ENCODE results near the gene ELAVL2. TPM values are rescaled to one million over a fixed set of nuclear protein-coding genes. Genes with fewer than 3 reads are reported as not detected.

The ELAVL2 gene
- total RNA-seq, 2 donors from 2014 or later: not detected

GRCh38 chr9:23775549-23775948 is 50.5 kb downstream of the ELAVL2 start:
- Mint-ChIP-seq H3K27me3 (ENCODE audit: low read depth) (no peaks in the 10 kb centered on the region), H3K36me3 (ENCODE audit: insufficient read depth in 2 of 2) (no peaks in the 10 kb centered on the region), H3K9me3 (peaks cover 0 to 5% of the 10 kb centered on the region in 2 donors), H3K4me1 (ENCODE audit: low read depth) (no peaks in the 10 kb centered on the region), H3K27ac (no peak overlapping the region), H3K4me3 (no peak overlapping the region)
- no peak for ATAC-seq (replicated peaks in 1 of 2)
- no peak for DNase-seq

- no peak for ATAC-seq (replicated peaks in 1 of 2)
These were observed 51.8 kb downstream of the ELAVL2 start for GRCh38 chr9:23774266-23774665.

GRCh38 chr9:23772385-23772783 is 53.7 kb downstream of the ELAVL2 start:
- Mint-ChIP-seq H3K4me3 (no peak overlapping the region), H3K9me3 (peaks cover 6% of the 10 kb centered on the region in 2 donors), H3K27ac (no peak overlapping the region), H3K27me3 (ENCODE audit: low read depth) (no peaks in the 10 kb centered on the region), H3K4me1 (ENCODE audit: low read depth) (no peaks in the 10 kb centered on the region), H3K36me3 (ENCODE audit: insufficient read depth in 2 of 2) (no peaks in the 10 kb centered on the region)
- DNase-seq: no peak
- ATAC-seq (replicated peaks in 1 of 2): no peak

More at GRCh38 chr9:23774266-23774665, 51.8 kb downstream of the ELAVL2 start:
- no peak overlapping the region for H3K27ac Mint-ChIP-seq
- H3K4me1 Mint-ChIP-seq (ENCODE audit: low read depth): no peaks in the 10 kb centered on the region
- H3K36me3 Mint-ChIP-seq (ENCODE audit: insufficient read depth in 2 of 2): no peaks in the 10 kb centered on the region
- H3K9me3 Mint-ChIP-seq: peaks cover 0 to 5% of the 10 kb centered on the region in 2 donors
- no peaks in the 10 kb centered on the region for H3K27me3 Mint-ChIP-seq (ENCODE audit: low read depth)
- DNase-seq: no peak
- H3K4me3 Mint-ChIP-seq: no peak overlapping the region

DNA sequence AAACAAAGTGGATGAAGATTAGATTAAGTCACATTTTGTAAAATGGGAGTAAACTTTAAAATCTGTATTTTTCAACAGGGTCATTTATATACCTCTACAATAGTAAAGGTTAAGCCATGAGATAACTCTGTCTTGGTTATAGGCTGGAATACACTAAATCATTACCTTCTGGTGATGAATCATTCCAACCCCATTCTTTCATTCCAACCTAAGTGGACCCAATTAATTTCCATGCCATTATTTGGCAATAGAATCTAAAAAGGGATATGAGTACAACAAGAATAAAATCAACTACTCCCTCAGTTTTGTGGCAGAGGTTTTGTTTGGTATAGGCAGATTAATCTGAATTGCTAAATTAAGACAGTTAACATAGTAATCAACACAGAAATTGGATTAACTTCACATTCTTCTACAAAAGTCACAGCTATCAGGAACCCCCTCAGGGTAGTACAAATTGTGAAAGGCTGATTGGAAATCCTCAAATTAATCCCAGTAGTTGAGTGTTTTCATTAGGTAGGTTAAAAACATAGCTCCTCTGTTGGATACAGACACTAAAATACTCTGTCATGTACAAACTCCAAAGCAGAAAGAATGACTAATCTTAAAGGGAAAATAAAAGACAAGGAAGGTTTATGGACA is 54.2 kb downstream of the ELAVL2 start:
- no peaks in the 10 kb centered on the region for H3K27me3 Mint-ChIP-seq (ENCODE audit: low read depth)
- no peak overlapping the region for H3K27ac Mint-ChIP-seq
- H3K36me3 Mint-ChIP-seq (ENCODE audit: insufficient read depth in 2 of 2): no peaks in the 10 kb centered on the region
- no peaks in the 10 kb centered on the region for H3K4me1 Mint-ChIP-seq (ENCODE audit: low read depth)
- ATAC-seq (replicated peaks in 1 of 2) (no peak), DNase-seq (no peak)
- peaks cover 6% of the 10 kb centered on the region in 2 donors for H3K9me3 Mint-ChIP-seq
- no peak overlapping the region for H3K4me3 Mint-ChIP-seq

DNA sequence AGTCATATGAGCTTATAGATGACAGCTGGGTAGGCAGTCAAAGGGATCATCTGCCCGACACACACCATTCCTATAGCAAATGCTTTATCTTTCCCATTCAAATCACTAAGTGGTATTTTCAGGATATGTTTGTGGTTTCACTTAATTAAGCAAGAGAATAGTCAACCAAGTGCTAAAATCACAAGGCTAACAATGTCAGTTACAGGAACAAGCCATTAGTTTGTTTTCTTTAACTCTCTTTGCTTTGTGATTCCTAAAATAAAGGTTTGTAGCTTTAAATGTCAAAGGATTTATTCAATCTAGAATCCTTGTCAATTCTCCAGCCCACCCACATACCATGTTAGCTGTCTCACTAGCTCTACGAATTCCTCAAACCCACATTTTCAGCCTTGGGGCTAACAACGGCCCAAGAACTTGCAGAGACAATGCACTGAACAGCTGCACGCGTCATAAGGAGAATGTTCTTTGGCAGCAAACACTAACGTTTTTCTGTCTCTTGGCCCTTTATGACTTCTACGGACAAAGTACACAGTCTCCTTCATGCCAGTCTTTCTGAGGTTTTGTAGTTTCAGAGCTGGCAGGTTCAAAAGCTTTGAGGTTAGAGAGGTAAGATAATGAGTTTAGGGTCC is 56.6 kb downstream of the ELAVL2 start:
- no peak for ATAC-seq (replicated peaks in 1 of 2)
- no peak overlapping the region for H3K27ac Mint-ChIP-seq
- H3K27me3 Mint-ChIP-seq (ENCODE audit: low read depth): no peaks in the 10 kb centered on the region
- no peaks in the 10 kb centered on the region for H3K4me1 Mint-ChIP-seq (ENCODE audit: low read depth)
- H3K4me3 Mint-ChIP-seq: no peak overlapping the region
- no peak for DNase-seq
- no peaks in the 10 kb centered on the region for H3K36me3 Mint-ChIP-seq (ENCODE audit: insufficient read depth in 2 of 2)
- H3K9me3 Mint-ChIP-seq: peaks cover 1 to 6% of the 10 kb centered on the region in 2 donors

GRCh38 chr9:23768861-23769260 is 57.2 kb downstream of the ELAVL2 start:
- ATAC-seq (replicated peaks in 1 of 2): no peak
- Mint-ChIP-seq H3K4me1 (ENCODE audit: low read depth) (no peaks in the 10 kb centered on the region), H3K27ac (no peak overlapping the region), H3K27me3 (ENCODE audit: low read depth) (no peaks in the 10 kb centered on the region), H3K4me3 (no peak overlapping the region), H3K36me3 (ENCODE audit: insufficient read depth in 2 of 2) (no peaks in the 10 kb centered on the region), H3K9me3 (peaks cover 1 to 6% of the 10 kb centered on the region in 2 donors)
- no peak for DNase-seq

DNA sequence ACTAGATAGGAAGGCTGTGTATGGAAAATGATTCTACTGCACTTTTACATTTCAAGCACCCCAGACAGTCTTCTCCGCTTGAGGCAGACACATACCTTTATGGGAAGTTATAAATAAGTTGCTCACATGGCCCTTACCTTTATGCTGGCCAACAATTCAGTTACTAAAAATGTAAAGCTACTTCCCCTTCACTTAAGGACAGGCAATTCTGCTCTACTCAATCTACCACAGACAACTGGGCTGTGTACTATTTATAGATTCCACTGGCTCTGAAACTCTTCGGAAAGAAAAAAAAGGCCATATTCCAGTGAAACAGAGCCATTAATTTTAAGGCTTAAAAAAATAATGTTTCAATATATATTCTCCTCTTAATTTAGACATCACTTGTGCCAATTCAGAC is 59.4 kb downstream of the ELAVL2 start:
- Mint-ChIP-seq H3K36me3 (ENCODE audit: insufficient read depth in 2 of 2) (no peaks in the 10 kb centered on the region), H3K9me3 (peaks cover 1 to 6% of the 10 kb centered on the region in 2 donors), H3K27me3 (ENCODE audit: low read depth) (no peaks in the 10 kb centered on the region), H3K4me3 (no peak overlapping the region), H3K27ac (no peak overlapping the region), H3K4me1 (ENCODE audit: low read depth) (no peaks in the 10 kb centered on the region)
- ATAC-seq (replicated peaks in 1 of 2) (no peak), DNase-seq (no peak)

- H3K27me3 Mint-ChIP-seq (ENCODE audit: low read depth): no peaks in the 10 kb centered on the region
- peaks cover 1 to 6% of the 10 kb centered on the region in 2 donors for H3K9me3 Mint-ChIP-seq
- H3K4me3 Mint-ChIP-seq: no peak overlapping the region
- DNase-seq (no peak), ATAC-seq (replicated peaks in 1 of 2) (no peak)
- no peaks in the 10 kb centered on the region for H3K36me3 Mint-ChIP-seq (ENCODE audit: insufficient read depth in 2 of 2)
- no peaks in the 10 kb centered on the region for H3K4me1 Mint-ChIP-seq (ENCODE audit: low read depth)
- H3K27ac Mint-ChIP-seq: no peak overlapping the region
These were observed 60.5 kb downstream of the ELAVL2 start for GRCh38 chr9:23765561-23765960.

GRCh38 chr9:23764219-23764618 is 61.8 kb downstream of the ELAVL2 start:
- Mint-ChIP-seq H3K27me3 (ENCODE audit: low read depth) (no peaks in the 10 kb centered on the region), H3K36me3 (ENCODE audit: insufficient read depth in 2 of 2) (no peaks in the 10 kb centered on the region), H3K27ac (no peak overlapping the region), H3K9me3 (peaks cover 1 to 6% of the 10 kb centered on the region in 2 donors), H3K4me3 (no peak overlapping the region), H3K4me1 (ENCODE audit: low read depth) (no peaks in the 10 kb centered on the region)
- DNase-seq: no peak
- ATAC-seq (replicated peaks in 1 of 2): no peak

DNA sequence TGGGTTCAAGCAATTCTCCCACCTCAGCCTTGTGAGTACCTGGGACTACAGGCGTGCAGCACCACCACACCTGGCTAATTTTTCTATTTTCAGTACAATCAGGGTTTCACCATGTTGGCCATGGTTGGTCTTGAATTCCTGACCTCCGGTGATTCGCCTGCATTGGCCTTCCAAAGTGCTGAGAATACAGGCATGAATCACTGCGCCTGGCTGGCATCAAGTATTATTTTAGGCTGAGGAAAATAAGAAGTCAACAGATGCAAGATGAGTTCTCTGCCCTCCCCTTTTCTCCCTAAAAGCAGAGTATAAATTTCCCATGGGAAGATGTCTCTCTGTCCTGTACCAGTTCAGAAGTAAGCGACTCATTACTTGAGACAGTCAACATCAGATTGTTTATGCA is 71.5 kb downstream of the ELAVL2 start:
- Mint-ChIP-seq H3K9me3 (peaks cover 3 to 5% of the 10 kb centered on the region in 2 donors), H3K27me3 (ENCODE audit: low read depth) (no peaks in the 10 kb centered on the region), H3K36me3 (ENCODE audit: insufficient read depth in 2 of 2) (no peaks in the 10 kb centered on the region), H3K4me3 (no peak overlapping the region), H3K27ac (no peak overlapping the region), H3K4me1 (ENCODE audit: low read depth) (no peaks in the 10 kb centered on the region)
- DNase-seq (no peak), ATAC-seq (replicated peaks in 1 of 2) (no peak)

DNA sequence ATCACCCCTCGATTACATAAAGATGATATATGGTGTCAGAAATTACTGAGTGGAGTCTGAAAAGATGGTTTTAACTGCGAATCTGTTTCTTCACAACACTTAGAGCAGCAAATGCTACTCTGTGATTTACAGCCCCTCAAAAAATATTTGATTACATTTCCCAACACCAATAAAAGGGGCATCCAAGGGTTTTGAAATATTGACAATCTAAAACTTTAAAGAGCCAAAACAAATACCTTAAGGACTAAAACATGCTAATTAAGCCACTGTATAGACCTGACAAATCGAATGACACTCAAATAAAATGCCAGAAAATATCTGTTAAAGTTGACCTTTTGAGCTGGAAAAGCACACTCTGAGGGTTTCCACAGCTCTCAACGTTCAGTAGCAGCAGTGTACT is 73.2 kb downstream of the ELAVL2 start:
- H3K4me3 Mint-ChIP-seq: no peak overlapping the region
- ATAC-seq (replicated peaks in 1 of 2): no peak
- H3K9me3 Mint-ChIP-seq: peaks cover 2 to 7% of the 10 kb centered on the region in 2 donors
- H3K27ac Mint-ChIP-seq: no peak overlapping the region
- no peaks in the 10 kb centered on the region for H3K4me1 Mint-ChIP-seq (ENCODE audit: low read depth)
- no peaks in the 10 kb centered on the region for H3K36me3 Mint-ChIP-seq (ENCODE audit: insufficient read depth in 2 of 2)
- no peak for DNase-seq
- no peaks in the 10 kb centered on the region for H3K27me3 Mint-ChIP-seq (ENCODE audit: low read depth)

GRCh38 chr9:23751633-23752032 is 74.4 kb downstream of the ELAVL2 start:
- Mint-ChIP-seq H3K4me3 (no peak overlapping the region), H3K27me3 (ENCODE audit: low read depth) (no peaks in the 10 kb centered on the region), H3K4me1 (ENCODE audit: low read depth) (no peaks in the 10 kb centered on the region), H3K27ac (no peak overlapping the region), H3K9me3 (peaks cover 2 to 7% of the 10 kb centered on the region in 2 donors), H3K36me3 (ENCODE audit: insufficient read depth in 2 of 2) (no peaks in the 10 kb centered on the region)
- no peak for ATAC-seq (replicated peaks in 1 of 2)
- no peak for DNase-seq

DNA sequence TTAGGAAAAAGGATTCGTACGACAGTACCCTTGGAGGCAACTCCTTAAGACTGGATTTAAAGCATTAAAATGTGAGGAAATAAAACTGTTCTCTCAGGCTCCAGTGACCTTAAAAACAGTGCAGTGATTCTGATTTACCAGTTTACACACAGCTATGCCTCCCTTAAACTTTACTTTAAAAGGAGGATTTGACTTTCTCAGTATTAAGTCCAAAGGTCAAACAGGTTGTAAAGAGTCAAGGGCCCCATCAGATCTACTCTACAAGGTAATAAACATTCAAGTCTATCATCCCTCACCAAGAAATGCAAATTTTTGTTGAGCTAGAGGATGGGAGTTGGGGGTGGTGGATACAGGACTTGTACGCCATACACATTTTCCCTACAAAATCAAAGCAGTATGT is 75.2 kb downstream of the ELAVL2 start:
- Mint-ChIP-seq H3K27me3 (ENCODE audit: low read depth) (no peaks in the 10 kb centered on the region), H3K36me3 (ENCODE audit: insufficient read depth in 2 of 2) (no peaks in the 10 kb centered on the region), H3K4me1 (ENCODE audit: low read depth) (no peaks in the 10 kb centered on the region), H3K9me3 (peaks cover 2 to 7% of the 10 kb centered on the region in 2 donors), H3K4me3 (no peak overlapping the region), H3K27ac (no peak overlapping the region)
- no peak for ATAC-seq (replicated peaks in 1 of 2)
- no peak for DNase-seq

Data from activated T-cell treated with anti-CD3 and anti-CD28 coated beads, Interleukin-2, amount 50 U/mL, for 72 hours (primary cell).